Measurements from ENCODE around the gene CFAP46.

GRCh38 chr10:132984801-132985545 lies 42.6 kb upstream of the CFAP46 start:
- TF ChIP-seq POLR2A (IDR thresholded peaks at IDR 0.05) (no peak), CTCF (IDR thresholded peaks at IDR 0.05) (no peak)

Measured in lower leg skin (tissue), 3 donors.